GM21423 (cell line): ENCODE measurements around the gene KHDC4.

Experiments
- ATAC-seq: cut with Tn5 transposase; IDR thresholded peaks from one replicate; pipeline ENCODE4 v1.9.1; 2021; ENCODE audit warnings: mild to moderate bottlenecking, moderate library complexity; ENCODE audit not compliant: unreplicated experiment

Gene KHDC4

DNA sequence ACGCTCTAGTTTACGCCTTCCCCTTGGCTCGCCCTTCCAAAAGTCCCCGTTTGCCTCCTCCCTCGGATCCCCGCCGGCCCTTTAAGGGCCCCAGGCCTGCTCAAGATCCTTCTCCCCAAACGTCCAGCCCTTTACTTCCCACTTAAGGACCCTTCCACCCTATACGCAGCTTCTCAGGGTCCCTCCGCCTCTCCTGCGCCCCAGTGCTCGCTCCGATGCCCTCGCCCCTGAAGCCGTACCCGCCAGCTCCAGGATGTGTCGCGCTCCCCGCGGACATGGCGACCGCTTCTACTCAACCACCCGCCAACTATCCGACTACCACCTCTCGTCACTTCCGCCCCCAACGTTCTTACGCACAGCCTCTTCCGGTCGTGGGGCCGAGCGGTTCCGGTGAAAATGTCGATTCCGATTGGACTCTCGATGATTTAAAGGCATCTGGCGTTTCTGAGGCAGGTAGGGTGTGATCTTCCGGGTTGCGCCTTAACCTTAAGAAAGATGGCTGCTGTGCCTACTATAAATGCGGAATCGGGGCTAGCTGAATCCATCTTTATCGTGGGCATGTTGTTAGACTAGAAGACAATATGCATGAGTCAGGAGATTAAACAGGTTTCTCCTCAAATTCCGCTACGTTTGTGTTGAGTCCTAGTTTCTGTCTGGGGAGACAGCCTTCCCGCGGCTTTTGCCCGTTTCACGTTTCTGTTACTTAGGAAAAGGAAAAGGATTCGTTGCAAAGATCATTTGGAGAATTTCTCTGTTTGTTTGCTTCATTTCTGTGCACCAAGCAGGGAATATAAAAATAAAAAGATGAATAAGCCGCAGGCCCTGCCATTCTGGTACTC, at the start of gene KHDC4:
KHDC4 (minus strand) TSS at position 317 of the 839 bp plus-strand sequence; CDS start at position 277, 40 bp downstream.
- peak; percentile 90 for ATAC-seq

GRCh38 chr1:155983191-155984024, 49.2 kb upstream of the KHDC4 start:
- ATAC-seq: no peak

GRCh38 chr1:155982106-155982505, 47.9 kb upstream of the KHDC4 start:
- ATAC-seq: no peak

- no peak for ATAC-seq
Observed at GRCh38 chr1:155981266-155982088, 47.3 kb upstream of the KHDC4 start.

GRCh38 chr1:155979597-155980343, 45.6 kb upstream of the KHDC4 start:
- ATAC-seq: no peak

- ATAC-seq: no peak
Observed at GRCh38 chr1:155978973-155979429, 44.8 kb upstream of the KHDC4 start.

GRCh38 chr1:155978325-155978972, 44.2 kb upstream of the KHDC4 start, which contains the start of gene ARHGEF2:
Gene ARHGEF2 (minus strand): TSS chr1:155978547. CDS start chr1:155978427, 120 bp downstream.
- ATAC-seq: peak; percentile 57

- no peak for ATAC-seq
Observed at GRCh38 chr1:155977690-155978324, 43.6 kb upstream of the KHDC4 start.

- no peak for ATAC-seq
Observed at GRCh38 chr1:155976913-155977689, 42.9 kb upstream of the KHDC4 start.

GRCh38 chr1:155976062-155976912, 42.1 kb upstream of the KHDC4 start:
- no peak for ATAC-seq

DNA sequence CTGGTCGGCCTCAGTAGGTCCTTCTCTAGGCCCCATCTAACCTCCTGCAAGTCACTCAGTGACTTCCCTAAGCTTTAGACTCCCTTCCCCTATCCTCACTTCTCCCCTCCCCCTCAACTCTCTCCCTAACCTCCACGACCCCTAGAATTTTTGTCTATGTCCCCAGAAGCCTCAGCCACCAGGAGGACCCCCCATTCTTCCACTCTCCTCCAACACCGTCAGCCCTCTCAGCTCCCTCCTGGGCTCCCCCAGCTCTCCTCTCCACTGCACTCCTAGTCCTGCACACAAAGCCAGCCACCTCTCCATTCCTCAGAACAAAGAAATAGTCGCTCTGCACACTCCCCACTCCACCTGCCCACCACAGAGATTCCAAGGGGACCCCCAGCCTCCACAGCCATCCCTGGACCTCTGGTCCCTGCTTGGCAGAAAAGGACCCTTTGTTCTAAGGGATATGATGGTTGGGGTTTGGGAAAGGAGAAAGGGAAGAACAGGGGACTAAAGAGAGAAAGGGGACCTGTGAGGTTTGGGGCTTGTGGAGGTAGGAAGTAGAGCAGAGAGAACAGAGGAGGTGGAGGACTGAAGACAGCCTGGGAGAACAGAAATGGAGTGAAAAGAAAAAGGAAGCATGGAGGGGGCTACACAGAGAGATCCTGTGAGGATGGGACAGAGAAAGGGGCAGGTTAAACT, 41.3 kb upstream of the KHDC4 start:
- ATAC-seq: no peak

DNA sequence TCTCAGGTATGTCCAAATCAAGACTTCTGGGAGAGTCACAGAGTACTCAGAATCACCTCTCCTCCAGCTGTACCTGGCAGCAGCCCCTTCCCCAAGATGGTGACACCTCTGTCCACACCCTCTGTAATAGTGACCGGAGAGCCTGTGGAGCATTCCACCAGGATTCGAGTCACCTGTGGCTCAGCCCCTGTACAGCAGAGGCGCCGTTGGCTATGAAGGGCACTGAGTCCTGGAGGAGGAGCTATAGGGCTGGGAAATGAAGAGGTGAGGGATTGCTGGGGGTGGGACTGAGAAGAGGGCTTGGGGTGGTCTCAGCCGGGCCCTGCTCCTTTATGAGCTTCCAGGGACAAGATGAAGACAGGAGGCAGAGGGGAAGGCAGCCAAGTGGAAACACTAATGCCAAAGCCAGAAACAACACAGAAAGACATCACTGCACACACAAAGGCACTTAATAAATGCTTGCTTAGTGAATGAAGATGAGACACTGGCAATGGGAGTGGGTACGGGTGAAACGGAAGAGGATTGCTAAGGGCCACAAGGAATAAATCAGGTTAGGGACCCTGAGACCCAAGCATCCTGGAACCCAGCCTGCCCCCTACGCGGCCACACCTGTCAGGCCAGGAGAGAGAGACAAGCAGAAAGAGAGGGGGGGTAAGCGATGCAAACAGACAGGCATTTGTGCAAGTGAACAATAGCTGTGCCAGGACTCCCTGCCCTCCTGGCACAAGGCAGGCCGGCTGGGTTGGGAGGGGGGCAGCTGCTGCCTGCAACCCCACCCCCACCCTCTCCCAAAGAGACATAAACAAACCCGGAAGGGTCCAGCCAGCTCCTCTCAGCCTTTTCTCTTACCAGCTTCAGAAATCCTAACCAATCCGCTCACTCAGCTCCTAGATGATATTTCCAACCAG, 40.2 kb upstream of the KHDC4 start:
- ATAC-seq: no peak

DNA sequence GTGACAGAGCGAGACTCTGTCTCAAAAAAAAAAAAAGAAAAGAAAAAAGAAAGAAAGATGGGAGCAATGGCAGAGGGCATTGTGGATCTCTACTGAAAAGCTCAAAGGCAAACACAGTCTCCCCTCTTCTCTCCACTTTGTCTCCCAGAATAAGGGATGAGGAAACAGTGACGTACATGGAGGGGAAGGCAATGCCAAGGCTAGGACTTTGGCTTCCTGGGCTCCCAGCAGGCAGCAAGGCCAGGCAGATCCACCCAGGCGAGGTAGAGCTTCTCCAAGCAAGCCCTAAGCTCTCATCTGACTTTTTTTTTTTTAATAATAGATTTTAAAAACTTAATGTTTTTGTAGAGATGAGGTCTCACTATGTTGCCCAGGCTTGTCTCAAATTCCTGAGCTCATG, 39.5 kb upstream of the KHDC4 start:
- ATAC-seq: no peak

DNA sequence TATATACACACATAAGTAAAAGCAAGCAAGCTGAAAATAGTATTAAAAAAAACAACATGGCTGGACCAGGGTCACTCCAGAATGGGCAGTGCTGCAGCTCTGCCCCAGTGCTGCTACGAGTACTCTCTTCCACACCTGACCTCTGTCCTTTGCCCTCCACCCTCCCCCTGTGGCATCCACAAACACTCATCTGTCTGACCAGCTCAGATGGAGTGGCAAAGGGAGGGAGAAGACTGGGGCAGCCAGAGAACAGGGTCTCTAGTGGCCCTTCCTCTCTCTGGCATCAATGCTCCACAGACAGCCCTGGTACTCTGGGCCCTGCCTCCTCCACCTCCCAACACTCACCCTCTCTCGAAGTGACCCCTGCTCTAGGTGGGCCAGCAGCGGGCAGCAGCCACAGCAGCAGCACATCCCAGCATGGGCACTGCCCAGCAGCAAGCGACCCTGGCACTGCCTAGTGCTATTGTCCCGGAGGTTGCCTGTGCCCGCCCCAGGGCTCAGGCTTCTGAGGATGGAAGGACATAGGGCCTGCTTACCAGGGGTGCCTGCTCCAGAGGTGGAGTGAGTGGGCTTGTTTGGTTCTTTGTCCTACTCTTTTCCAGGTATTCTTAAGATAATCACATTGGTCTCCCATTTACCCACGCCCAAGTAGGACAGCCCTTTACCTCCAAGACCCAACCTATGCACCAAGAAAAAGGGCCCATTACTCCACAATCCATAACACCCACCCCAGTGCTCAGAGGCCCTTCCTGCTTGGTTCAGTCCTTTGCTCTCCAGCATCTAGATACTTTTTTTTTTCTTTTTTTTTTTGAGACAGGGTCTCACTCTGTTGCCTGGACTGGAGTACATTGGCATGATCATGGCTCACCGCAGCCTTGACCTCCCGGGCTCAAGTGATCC, 37.9 kb upstream of the KHDC4 start:
- ATAC-seq: no peak
